ENCODE measurements around the gene PPP5C.
"Not testable (repeated sequence)": the region's sequence is repeated elsewhere in the genome, so short reads cannot be mapped to it uniquely, and the experiment has no call there.

The PPP5C gene

DNA sequence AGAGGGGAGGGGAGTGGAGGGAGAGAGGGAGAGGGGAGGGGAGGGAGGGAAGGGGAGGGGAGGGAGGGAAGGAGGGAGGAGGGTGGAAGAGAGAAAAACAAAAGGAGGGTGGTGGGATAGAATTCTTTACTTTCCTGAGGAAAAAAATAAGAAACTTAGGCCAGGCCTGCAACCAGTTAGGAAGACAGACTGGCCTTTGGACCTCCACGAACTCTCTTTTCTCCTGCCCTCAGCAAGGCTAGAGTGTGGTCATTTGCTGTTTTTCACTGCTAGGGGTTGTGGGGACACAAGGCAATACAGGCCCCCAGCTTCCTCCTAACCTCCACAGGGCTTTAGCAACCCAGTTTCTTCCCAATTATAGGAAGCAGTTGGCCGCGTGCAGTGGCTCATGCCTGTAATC lies 62.3 kb downstream of the PPP5C start:
- no peak for DNase-seq
- TF ChIP-seq GATA1 (IDR thresholded peaks at IDR 0.05; ENCODE audit: low read depth, low read length) (no peak), POLR2A (IDR thresholded peaks at IDR 0.05; ENCODE audit: low read length) (no peak)

DNA sequence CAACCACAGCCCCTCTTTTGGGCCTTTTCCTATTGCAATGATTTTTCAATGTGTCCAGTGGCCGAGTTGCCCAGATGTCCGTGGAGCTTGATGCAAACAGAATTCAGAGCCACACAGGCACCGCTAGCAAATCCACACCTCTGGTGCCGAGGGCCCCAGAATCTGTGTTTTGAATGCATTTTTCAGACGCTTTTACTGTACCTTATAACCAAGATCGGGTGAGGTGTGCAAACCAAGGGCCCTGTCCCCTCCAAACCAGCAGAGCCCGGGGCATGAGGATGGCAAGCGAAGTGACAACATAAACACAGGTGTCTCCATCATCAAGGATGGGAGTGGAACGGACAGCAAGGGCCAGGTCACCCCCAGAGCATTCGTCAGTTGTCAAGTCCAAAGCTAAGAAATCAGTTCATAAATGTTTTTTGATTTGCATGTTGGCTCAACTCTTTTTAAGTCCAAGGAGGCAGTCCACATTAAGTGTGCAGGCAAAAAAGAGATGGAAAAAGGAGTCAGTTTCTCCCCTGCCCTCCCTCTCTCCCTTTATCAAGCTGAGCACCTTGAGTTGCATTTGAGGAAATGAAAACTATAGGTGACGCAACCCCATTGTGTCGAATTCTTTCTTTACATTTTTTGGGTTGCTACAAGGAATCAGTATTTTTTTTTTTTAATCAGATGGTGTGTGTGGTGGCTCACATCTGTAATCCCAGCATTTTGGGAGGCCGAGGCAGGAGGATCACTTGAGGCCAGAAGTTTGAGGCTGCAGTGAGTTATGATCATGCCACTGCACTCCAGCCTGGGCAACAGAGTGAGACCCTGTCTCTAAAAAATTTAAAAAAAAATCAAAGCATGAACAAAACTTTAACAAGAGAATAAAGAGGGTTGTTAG lies 63.6 kb downstream of the PPP5C start:
- no peak for TF ChIP-seq POLR2A (IDR thresholded peaks at IDR 0.05; ENCODE audit: low read length)

GRCh38 chr19:46411088-46411924 lies 64.4 kb downstream of the PPP5C start:
- DNase-seq = no peak
- TF ChIP-seq GATA1 (IDR thresholded peaks at IDR 0.05; ENCODE audit: low read depth, low read length) (no peak), POLR2A (IDR thresholded peaks at IDR 0.05; ENCODE audit: low read length) (no peak)

More for the DNA sequence above, 63.6 kb downstream of the PPP5C start:
- DNase-seq = no peak

GRCh38 chr19:46411925-46412649 lies 65.2 kb downstream of the PPP5C start:
- TF ChIP-seq POLR2A (IDR thresholded peaks at IDR 0.05; ENCODE audit: low read length) = no peak
- TF ChIP-seq GATA1 (IDR thresholded peaks at IDR 0.05; ENCODE audit: low read depth, low read length) = no peak
- DNase-seq = no peak

GRCh38 chr19:46412650-46413261 lies 65.9 kb downstream of the PPP5C start:
- DNase-seq = no peak
- no peak for TF ChIP-seq GATA1 (IDR thresholded peaks at IDR 0.05; ENCODE audit: low read depth, low read length)
- TF ChIP-seq POLR2A (IDR thresholded peaks at IDR 0.05; ENCODE audit: low read length) = no peak

DNA sequence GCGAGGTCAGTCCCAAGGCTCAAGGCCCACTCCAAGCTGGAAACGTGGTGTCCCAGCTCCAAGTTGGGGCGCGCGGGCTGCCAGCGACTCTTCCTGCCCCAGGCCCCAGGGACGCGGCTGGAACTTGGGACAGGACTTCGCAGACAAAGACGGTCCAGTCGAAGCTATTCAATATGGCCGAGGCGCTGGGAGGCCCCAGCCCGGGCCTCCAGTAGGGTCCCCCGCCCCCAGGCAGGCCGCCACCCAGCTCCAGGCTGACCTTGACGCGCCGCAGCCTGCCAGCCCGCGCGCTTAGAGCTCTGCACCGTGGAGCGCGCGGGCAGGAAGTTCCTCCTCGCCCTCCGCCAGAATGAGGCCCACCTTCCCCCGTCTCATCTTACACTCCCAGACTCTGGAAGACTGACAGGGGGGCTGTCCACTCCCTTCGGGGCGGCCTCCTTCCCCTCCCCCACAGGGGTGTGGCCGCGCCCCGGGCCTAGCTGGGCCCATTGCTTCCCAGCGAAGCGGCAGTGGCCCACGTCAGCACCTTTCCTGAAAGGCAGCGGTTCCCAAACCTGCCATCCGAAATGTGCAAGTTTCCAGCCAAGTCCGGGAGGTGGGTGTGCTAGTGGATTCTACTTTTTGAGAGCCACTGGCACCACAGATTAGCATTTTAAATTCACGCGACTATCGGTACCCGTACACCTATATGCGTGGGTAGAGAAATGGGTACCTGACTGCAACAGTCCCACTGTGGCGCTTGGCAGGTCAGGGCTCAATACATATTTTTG lies 66.6 kb downstream of the PPP5C start, which contains the start of gene CCDC8:
Gene CCDC8 (minus strand): TSS at position 303 of the 770 bp plus-strand sequence. CDS start 754 bp downstream, outside the sequence.
- TF ChIP-seq POLR2A (IDR thresholded peaks at IDR 0.05; ENCODE audit: low read length) (no peak), GATA1 (IDR thresholded peaks at IDR 0.05; ENCODE audit: low read depth, low read length) (no peak)
- peak in 1 of 2 experiments; percentile 32 for DNase-seq

DNA sequence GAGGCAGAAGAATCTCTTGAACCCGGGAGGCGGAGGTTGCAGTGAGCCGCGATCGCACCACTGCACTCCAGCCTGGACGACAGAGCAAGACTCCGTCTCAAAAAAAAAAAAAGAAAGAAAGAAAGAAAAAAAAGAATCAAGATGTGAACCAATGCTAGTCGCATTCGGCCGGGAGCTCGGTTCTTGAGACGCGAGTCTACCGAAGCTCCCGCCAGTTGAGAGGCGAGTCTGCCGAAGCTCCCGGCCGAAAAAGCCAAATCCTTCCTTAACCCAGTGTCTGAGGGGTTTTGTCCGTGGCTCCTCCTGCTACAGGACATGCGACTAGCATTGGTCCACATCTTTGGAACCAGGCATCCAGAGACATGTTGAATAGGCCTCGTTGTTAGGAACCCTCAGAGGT lies 68.0 kb downstream of the PPP5C start:
- not testable (repeated sequence) for DNase-seq

DNA sequence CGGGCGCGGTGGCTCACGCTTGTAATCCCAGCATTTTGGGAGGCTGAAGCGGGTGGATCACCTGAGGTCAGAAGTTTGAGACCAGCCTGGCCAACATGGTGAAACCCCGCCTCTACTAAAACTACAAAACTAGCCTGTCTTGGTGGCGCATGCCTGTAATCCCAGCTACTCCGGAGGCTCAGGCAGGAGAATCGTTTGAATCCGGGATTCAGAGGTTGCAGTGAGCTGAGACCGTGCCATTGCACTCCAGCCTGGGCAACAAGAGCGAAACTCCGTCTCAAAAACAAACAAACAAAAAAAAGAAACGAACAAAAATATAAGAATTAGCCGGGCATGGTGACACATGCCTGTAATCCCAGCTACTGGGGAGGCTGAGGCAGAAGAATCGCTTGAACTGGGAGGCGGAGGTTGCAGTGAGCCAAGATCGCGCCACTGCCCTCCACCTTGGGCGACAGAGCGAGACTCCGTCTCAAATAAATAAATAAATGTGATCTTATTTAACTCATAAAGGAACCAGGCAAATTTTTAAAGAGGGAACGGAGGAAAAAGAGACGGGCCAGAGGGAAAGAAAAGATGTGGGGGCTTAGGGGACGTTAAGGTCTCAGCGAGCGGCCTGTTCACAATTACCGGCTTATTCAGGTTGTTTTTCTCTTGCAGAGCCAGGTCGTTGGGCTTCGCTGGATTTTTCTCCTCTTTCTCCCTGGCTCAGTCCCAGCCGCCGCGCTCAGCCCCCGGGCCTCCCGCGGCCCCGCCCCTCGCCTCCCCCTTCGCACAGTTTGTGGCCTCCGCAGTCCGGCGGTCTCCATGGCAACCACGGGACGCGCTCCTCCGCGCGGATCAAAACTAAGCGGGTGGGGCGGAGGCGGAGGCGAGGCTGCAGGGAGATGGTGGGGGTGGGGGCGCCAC lies 69.2 kb downstream of the PPP5C start:
- peak; percentile 74 to 75 for DNase-seq

GRCh38 chr19:46420056-46420455 lies 73.2 kb downstream of the PPP5C start:
- DNase-seq = no peak
- TF ChIP-seq POLR2A (IDR thresholded peaks at IDR 0.05; ENCODE audit: low read length) (no peak), GATA1 (IDR thresholded peaks at IDR 0.05; ENCODE audit: low read depth, low read length) (no peak)

GRCh38 chr19:46422344-46422743 lies 75.5 kb downstream of the PPP5C start:
- no peak for TF ChIP-seq GATA1 (IDR thresholded peaks at IDR 0.05; ENCODE audit: low read depth, low read length)
- no peak for DNase-seq

DNA sequence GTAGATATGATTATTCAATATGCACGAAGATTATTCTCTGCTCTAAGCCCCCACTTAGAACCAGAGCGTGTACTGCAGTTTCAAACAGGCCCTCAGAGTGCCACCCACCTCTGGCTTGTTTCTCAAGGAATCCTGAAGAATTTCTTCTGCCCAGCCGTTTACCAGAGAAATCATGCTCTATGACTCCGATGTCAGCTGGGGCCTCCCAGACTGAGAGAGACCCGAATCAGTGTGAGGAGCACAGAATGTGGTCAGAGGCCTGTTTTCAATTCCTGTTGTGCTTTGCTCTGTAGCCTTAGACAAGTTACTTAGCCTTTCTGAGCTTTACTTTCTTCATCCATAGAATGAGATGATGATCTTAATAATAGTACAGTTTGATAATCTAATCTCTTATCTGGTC lies 76.3 kb downstream of the PPP5C start:
- TF ChIP-seq GATA1 (IDR thresholded peaks at IDR 0.05; ENCODE audit: low read depth, low read length) = no peak
- no peak for TF ChIP-seq POLR2A (IDR thresholded peaks at IDR 0.05; ENCODE audit: low read length)
- DNase-seq = no peak

DNA sequence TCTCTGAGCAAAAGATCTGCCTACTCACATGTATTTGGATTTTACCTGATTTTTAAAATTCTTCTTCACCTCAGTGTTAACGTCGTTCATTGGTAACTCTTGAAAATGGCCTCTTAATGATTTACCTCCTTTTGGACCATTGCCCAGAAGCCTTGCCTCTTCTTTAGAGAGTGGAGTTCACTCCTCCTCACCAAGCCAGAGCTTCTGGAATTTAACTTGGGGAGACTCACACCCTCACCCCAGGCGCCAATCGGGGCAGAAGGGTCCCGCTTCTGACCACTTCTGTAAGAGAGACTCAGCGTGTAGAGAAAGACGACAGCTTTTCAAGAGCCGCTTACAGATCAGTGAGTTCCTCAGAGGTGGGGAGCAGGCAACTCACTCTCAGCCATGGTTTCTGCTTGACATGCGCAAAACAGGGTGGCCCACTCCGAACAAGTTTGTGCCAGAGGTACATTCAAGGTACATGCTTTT lies 79.2 kb downstream of the PPP5C start:
- no peak for DNase-seq
- no peak for TF ChIP-seq POLR2A (IDR thresholded peaks at IDR 0.05; ENCODE audit: low read length)

Measured in erythroblast (primary cell).